SK-N-MC (cell line): ENCODE data around the gene PTPRA.

Experiments used
- EZH2 ChIP-seq: fragments of 200-600 bp; sonication (generic); IDR thresholded peaks from one replicate; pipeline ENCODE4 v1.6.1; 2017; ENCODE audit warnings: antibody characterized with exemption
- POLR2AphosphoS5 ChIP-seq: IDR thresholded peaks from 2 replicates; pipeline ENCODE4 v1.6.1; 2012; ENCODE audit warnings: mild to moderate bottlenecking, low read depth, low read length, borderline replicate concordance

DNA sequence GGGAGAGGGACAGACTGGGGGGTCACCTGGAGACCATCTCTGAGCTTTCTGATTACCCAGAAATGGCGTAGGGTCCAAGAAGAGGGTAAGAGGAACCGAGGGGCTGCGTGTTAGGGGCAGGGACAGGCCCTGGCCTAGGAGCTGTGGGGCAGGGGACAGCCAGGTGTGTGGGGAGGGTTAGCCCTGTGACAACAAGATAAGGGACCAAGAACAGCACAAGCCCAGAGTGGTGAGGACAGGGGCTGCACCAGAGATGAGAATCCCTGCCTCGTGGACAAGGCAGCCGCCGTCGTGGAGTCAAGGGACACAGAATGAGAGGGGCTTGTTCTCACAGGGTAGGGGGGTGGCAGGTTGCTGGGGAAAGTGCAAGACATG lies 211.7 kb downstream of the PTPRA start:
- TF ChIP-seq EZH2 (no peak), POLR2AphosphoS5 (no peak)
